LNCaP clone FGC (cell line): Measurements from ENCODE around the gene CAMK2A.

Experiments used
- DNase-seq: peaks from one replicate; pipeline ENCODE4 v3.0.0-alpha.2; 2011; ENCODE audit warnings: low read depth
- H3K4me3 ChIP-seq: 2 replicates; pipeline ENCODE4 v1.5.1; 2011; ENCODE audit warnings: mild to moderate bottlenecking, low read depth, low read length, control low read depth
- CTCF ChIP-seq: IDR thresholded peaks from 2 replicates; pipeline ENCODE4 v1.5.1; 2012; ENCODE audit warnings: mild to moderate bottlenecking; ENCODE audit not compliant: control insufficient read depth, insufficient read depth; ENCODE audit errors: extremely low read depth

The CAMK2A gene

GRCh38 chr5:150264667-150265603, 24.6 kb downstream of the CAMK2A start:
- TF ChIP-seq CTCF: no peak
- no peak for DNase-seq
- H3K4me3 ChIP-seq: no peak overlapping the region

- no peak for TF ChIP-seq CTCF
- peak; percentile 72 for DNase-seq
- H3K4me3 ChIP-seq: no peak overlapping the region
Observed at GRCh38 chr5:150263801-150264621, 25.6 kb downstream of the CAMK2A start.

GRCh38 chr5:150263375-150263775, 26.2 kb downstream of the CAMK2A start:
- no peak for TF ChIP-seq CTCF
- DNase-seq: no peak
- no peak overlapping the region for H3K4me3 ChIP-seq

GRCh38 chr5:150262502-150262901, 27.1 kb downstream of the CAMK2A start:
- no peak for DNase-seq
- no peak for TF ChIP-seq CTCF
- no peak overlapping the region for H3K4me3 ChIP-seq

- no peak for DNase-seq
- no peak overlapping the region for H3K4me3 ChIP-seq
- TF ChIP-seq CTCF: no peak
Observed at GRCh38 chr5:150261231-150261630, 28.3 kb downstream of the CAMK2A start.

GRCh38 chr5:150258130-150258529, 31.4 kb downstream of the CAMK2A start:
- no peak for TF ChIP-seq CTCF
- no peak for DNase-seq

More at GRCh38 chr5:150258130-150258529, 31.4 kb downstream of the CAMK2A start:
- H3K4me3 ChIP-seq: no peak overlapping the region
